ENCODE results near the gene UBE2O.

The UBE2O gene

GRCh38 chr17:76452660-76453430 is at the start of gene UBE2O:
Gene UBE2O (minus strand): TSS chr17:76453152. CDS start chr17:76453141, 11 bp downstream.
- peak; percentile 92 for DNase-seq (ENCODE audit: low spot score)

GRCh38 chr17:76501827-76502307 is 48.9 kb upstream of the UBE2O start:
- DNase-seq (ENCODE audit: low spot score): no peak

GRCh38 chr17:76501018-76501826 is 48.3 kb upstream of the UBE2O start, which contains the start of gene RHBDF2:
Gene RHBDF2 (minus strand): TSS chr17:76501423. CDS start chr17:76481524, 19,899 bp downstream.
- peak; percentile 91 for DNase-seq (ENCODE audit: low spot score)

GRCh38 chr17:76500747-76501017 is 47.7 kb upstream of the UBE2O start:
- DNase-seq (ENCODE audit: low spot score): no peak

GRCh38 chr17:76500074-76500746 is 47.3 kb upstream of the UBE2O start:
- no peak for DNase-seq (ENCODE audit: low spot score)

GRCh38 chr17:76499267-76499667 is 46.3 kb upstream of the UBE2O start:
- DNase-seq (ENCODE audit: low spot score): no peak

- DNase-seq (ENCODE audit: low spot score): no peak
These were observed 45.9 kb upstream of the UBE2O start for GRCh38 chr17:76498876-76499251.

- no peak for DNase-seq (ENCODE audit: low spot score)
These were observed 45.3 kb upstream of the UBE2O start for GRCh38 chr17:76497979-76498875.

GRCh38 chr17:76497699-76497978 is 44.7 kb upstream of the UBE2O start:
- DNase-seq (ENCODE audit: low spot score): no peak

GRCh38 chr17:76496464-76496863 is 43.5 kb upstream of the UBE2O start:
- DNase-seq (ENCODE audit: low spot score): no peak

- no peak for DNase-seq (ENCODE audit: low spot score)
These were observed 42.9 kb upstream of the UBE2O start for GRCh38 chr17:76495663-76496400.

GRCh38 chr17:76493505-76494167 is 40.7 kb upstream of the UBE2O start:
- no peak for DNase-seq (ENCODE audit: low spot score)

GRCh38 chr17:76492989-76493501 is 40.1 kb upstream of the UBE2O start:
- no peak for DNase-seq (ENCODE audit: low spot score)

GRCh38 chr17:76492123-76492988 is 39.4 kb upstream of the UBE2O start:
- DNase-seq (ENCODE audit: low spot score): no peak

- no peak for DNase-seq (ENCODE audit: low spot score)
These were observed 38.5 kb upstream of the UBE2O start for GRCh38 chr17:76491271-76492122.

- no peak for DNase-seq (ENCODE audit: low spot score)
These were observed 37.3 kb upstream of the UBE2O start for GRCh38 chr17:76490112-76490710.

GRCh38 chr17:76487451-76488192 is 34.7 kb upstream of the UBE2O start:
- no peak for DNase-seq (ENCODE audit: low spot score)

Data from hematopoietic multipotent progenitor cell treated with erythropoietin and hydrocortisone succinate and interleukin-3 and kit ligand, for 17 days (in vitro differentiated cells).